ENCODE measurements around the gene B3GALNT1. TPM values are rescaled to one million over a fixed set of nuclear protein-coding genes. Genes with fewer than 3 reads are reported as not detected.
"Not testable (repeated sequence)": the region's sequence is repeated elsewhere in the genome, so short reads cannot be mapped to it uniquely, and the experiment has no call there.

Gene B3GALNT1
- total RNA-seq, 2 donors from 2014 or later = 13.8 to 16.4 TPM

DNA sequence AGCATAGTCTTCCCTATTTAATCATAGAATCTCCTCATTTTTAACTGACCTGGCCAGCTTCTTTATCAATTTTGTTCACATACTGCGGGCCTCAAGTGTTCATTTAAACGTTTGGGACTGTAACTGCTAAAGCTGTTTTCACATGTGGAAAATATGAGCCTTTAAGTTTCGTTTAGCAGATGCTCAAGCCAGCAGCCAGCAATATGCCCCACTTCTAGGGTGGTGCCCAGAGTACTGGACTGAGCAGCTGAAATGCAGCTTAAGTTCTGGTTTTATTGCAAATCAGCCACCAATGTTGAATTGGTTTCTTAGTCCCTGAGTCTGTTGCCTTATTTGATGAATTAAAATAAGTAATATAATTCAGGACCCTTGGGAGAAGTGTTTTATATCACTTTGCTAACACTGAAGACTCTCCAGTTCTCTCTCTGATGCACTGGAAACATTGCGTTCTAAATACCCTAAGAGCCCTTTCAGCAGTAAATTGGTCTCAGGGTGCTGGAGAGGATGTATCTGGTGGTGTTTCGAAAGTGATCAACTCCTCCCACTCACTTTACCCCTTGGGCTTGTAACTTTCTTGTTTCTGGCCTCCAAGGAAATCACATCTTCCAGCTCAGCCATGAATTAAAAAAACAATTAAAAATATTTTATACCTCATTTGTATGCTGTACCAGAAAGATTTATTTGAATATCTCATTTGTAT, 61.7 kb downstream of the B3GALNT1 start:
- Histone ChIP-seq H3K27me3 (replicated peaks; ENCODE audit: insufficient read depth) (no peaks in the 10 kb centered on the region), H3K4me1 (ENCODE audit: control insufficient read depth in 1 of 2, low read depth in 2 of 2) (no peaks in the 10 kb centered on the region), H3K4me3 (no peak overlapping the region), H3K9me3 (no peaks in the 10 kb centered on the region), H3K27ac (no peak overlapping the region), H3K36me3 (no peaks in the 10 kb centered on the region)
- TF ChIP-seq, protein P1, sequence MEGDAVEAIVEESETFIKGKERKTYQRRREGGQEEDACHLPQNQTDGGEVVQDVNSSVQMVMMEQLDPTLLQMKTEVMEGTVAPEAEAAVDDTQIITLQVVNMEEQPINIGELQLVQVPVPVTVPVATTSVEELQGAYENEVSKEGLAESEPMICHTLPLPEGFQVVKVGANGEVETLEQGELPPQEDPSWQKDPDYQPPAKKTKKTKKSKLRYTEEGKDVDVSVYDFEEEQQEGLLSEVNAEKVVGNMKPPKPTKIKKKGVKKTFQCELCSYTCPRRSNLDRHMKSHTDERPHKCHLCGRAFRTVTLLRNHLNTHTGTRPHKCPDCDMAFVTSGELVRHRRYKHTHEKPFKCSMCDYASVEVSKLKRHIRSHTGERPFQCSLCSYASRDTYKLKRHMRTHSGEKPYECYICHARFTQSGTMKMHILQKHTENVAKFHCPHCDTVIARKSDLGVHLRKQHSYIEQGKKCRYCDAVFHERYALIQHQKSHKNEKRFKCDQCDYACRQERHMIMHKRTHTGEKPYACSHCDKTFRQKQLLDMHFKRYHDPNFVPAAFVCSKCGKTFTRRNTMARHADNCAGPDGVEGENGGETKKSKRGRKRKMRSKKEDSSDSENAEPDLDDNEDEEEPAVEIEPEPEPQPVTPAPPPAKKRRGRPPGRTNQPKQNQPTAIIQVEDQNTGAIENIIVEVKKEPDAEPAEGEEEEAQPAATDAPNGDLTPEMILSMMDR (IDR thresholded peaks at IDR 0.05) = no peak
- DNase-seq (ENCODE audit: low spot score) (no peak), ATAC-seq (ENCODE audit: insufficient number of reproducible peaks, low FRiP score, low read depth) (no peak)

DNA sequence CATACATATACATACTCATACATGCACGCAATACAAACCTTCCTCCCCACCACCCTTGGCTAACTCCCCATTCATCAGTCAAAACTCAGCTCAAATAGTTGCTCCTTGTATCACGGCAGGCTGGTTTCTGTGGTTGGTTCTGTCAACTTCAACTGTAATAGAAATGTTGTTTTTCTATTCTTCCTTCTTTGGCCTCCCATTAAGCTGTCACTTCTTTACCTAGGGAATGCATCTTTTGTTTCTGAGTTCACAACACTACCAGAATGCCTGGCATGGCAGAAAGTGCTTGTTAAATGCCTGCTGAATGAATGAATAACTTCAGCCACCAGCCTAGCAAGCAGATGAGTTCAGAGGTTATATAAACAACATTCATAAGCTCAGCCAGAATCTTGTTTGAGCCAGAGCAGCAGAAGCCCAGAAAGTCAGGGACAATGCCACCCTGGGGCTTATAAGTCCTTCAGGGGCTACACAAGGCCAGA, 63.1 kb downstream of the B3GALNT1 start:
- no peak for ATAC-seq (ENCODE audit: insufficient number of reproducible peaks, low FRiP score, low read depth)
- no peaks in the 10 kb centered on the region for H3K9me3 ChIP-seq

DNA sequence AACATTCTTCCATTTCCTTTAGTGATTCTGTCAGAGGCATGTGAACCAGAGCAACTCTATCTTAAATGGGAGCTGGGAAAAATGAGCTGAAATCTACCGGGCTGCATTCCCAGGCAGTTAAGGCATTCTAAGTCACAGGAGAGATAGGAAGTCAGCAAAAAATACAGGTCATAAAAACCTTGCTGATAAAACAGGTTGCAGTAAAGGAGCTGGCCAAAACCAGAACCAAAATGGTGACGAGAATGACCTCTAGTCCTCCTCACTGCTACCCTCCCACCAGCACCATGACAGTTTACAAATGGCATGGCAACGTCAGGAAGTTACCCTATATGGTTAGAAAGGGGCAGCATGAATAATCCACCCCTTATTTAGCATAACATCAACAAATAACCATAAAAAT, 66.4 kb downstream of the B3GALNT1 start:
- TF ChIP-seq, protein P1 (IDR thresholded peaks at IDR 0.05) = no peak
- Histone ChIP-seq H3K36me3 (no peaks in the 10 kb centered on the region), H3K4me3 (no peak overlapping the region), H3K4me1 (ENCODE audit: control insufficient read depth in 1 of 2, low read depth in 2 of 2) (no peaks in the 10 kb centered on the region), H3K27ac (no peak overlapping the region), H3K27me3 (replicated peaks; ENCODE audit: insufficient read depth) (no peaks in the 10 kb centered on the region), H3K9me3 (no peaks in the 10 kb centered on the region)
- DNase-seq (ENCODE audit: low spot score) = no peak
- no peak for ATAC-seq (ENCODE audit: insufficient number of reproducible peaks, low FRiP score, low read depth)

More for the DNA sequence above, 63.1 kb downstream of the B3GALNT1 start:
- no peak overlapping the region for H3K27ac ChIP-seq
- TF ChIP-seq, protein P1 (IDR thresholded peaks at IDR 0.05) = no peak
- no peaks in the 10 kb centered on the region for H3K36me3 ChIP-seq
- H3K4me1 ChIP-seq (ENCODE audit: control insufficient read depth in 1 of 2, low read depth in 2 of 2) = no peaks in the 10 kb centered on the region
- H3K4me3 ChIP-seq = no peak overlapping the region
- H3K27me3 ChIP-seq (replicated peaks; ENCODE audit: insufficient read depth) = no peaks in the 10 kb centered on the region
- DNase-seq (ENCODE audit: low spot score) = no peak

DNA sequence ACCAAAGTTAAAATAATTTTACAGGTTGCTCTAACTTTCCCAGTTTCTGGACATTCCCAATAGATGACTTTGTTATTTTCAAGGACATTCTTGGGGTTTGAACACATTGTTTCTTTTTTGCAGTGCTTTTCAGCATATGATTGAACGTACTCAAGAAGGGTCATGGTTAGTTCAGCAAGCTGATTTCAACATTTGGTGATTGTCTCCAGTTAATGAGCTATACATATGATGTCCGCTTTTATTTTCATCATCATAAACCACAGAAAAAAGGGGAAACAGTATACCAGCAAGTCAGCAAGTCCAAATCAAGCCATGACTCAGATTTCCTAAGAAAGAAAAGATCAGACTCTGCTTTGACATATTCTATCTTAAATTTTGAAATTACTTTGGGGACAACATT, 69.4 kb downstream of the B3GALNT1 start:
- H3K4me3 ChIP-seq = peak overlapping the region; percentile 28
- ATAC-seq (ENCODE audit: insufficient number of reproducible peaks, low FRiP score, low read depth) (no peak), DNase-seq (ENCODE audit: low spot score) (no peak)
- TF ChIP-seq, protein P1 (IDR thresholded peaks at IDR 0.05) = no peak
- no peaks in the 10 kb centered on the region for H3K9me3 ChIP-seq
- peak overlapping the region in 1 of 2 donors; percentile 17 for H3K27ac ChIP-seq
- H3K4me1 ChIP-seq (ENCODE audit: control insufficient read depth in 1 of 2, low read depth in 2 of 2) = no peaks in the 10 kb centered on the region
- H3K27me3 ChIP-seq (replicated peaks; ENCODE audit: insufficient read depth) = no peaks in the 10 kb centered on the region
- H3K36me3 ChIP-seq = no peaks in the 10 kb centered on the region

DNA sequence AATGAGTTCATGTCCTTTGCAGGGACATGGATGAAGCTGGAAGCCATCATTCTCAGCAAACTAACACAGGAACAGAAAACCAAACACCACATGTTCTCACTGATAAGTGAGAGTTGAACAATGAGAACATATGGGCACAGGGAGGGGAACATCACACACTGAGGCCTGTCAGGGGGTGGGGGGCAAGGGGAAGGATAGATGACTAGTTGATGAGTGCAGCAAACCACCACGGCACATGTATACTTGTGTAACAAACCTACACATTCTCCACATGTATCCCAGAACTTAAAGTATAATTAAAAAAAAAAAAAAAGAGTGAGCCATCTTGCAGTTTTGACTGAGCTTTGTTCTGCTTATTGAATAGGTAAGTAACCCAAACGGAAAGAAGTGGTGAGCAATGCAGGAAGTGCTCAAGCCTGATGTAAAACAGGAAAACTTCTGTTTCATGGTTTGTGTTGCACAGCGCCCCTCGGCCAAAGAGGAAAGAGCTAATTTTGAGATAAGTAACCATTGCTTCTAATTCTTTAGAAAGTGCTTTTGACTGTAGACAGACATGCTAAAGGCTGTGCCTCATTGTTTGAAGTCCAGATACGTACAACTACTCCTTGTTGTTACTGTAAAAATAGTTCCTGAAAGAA, 70.1 kb downstream of the B3GALNT1 start:
- not testable (repeated sequence) for H3K36me3 ChIP-seq; DNase-seq (ENCODE audit: low spot score); ATAC-seq (ENCODE audit: insufficient number of reproducible peaks, low FRiP score, low read depth); H3K27me3 ChIP-seq (replicated peaks; ENCODE audit: insufficient read depth); H3K4me1 ChIP-seq (ENCODE audit: control insufficient read depth in 1 of 2, low read depth in 2 of 2); H3K9me3 ChIP-seq
- H3K27ac ChIP-seq = peak overlapping the region in 1 of 2 donors; percentile 17
- H3K4me3 ChIP-seq = peak overlapping the region; percentile 28

Other genes with a start within 250 kb of the B3GALNT1 start
- gene NMD3, start 116.0 kb upstream of the B3GALNT1 start, total RNA-seq = 10 to 100 TPM; 41.2 to 48.8 TPM